ENCODE measurements around the gene PRKCI.
"Not testable (repeated sequence)": the region's sequence is repeated elsewhere in the genome, so short reads cannot be mapped to it uniquely, and the experiment has no call there.

PRKCI gene

DNA sequence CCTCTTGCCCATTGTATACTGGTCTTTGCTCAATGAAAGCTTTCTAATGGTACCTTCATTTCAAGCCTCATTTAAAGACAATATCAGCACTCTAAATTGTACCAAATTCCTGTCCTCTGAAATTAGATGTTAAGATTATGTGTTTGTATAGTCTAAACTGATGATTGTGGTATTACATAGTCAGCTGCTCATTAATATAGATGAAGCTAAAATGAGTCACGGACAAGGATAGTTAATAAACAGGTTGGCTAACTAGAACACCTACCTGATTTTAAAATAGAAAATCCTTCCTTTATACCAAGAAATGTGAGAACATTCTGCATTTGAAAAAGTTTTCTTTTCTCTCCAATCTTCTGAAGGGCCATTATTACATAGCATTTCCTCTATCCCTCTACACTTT, 2.9 kb downstream of the PRKCI start:
- DNase-seq, result no peak

- no peak for DNase-seq
Observed at GRCh38 chr3:170226426-170226960, 4.3 kb downstream of the PRKCI start.

DNA sequence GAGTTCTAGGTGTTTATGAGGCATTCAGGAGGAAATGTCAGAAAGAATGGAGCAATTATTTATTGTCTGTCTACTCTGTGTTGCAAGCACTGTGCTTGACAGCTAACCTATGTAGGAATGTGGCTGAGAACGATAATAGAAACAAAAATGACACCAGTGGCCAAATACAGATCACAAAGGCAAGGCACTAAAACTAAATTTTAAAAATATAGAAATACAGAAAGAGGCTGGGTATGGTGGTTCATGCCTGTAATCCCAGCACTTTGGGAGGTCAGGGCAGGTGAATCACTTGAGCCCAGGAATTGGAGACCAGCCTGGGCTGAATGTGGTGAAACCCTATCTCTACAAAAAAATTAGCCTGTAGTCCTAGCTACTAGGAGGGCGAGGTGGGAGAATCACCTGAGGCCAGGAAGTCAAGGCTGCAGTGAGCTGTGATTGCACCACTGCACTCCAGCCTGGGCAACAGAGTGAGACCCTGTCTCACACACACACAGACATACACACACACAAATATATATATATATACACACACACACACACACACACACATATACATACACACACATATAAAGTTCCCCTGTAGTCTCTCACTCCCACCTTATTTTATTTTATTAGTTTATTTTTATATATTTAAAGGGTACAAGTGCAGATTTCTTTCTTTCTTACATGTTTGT, 6.0 kb downstream of the PRKCI start:
- DNase-seq, result no peak

- no peak for DNase-seq
Observed at GRCh38 chr3:170232266-170232665, 10.0 kb downstream of the PRKCI start.

GRCh38 chr3:170233530-170233929, 11.3 kb downstream of the PRKCI start:
- peak; percentile 40 for DNase-seq

DNA sequence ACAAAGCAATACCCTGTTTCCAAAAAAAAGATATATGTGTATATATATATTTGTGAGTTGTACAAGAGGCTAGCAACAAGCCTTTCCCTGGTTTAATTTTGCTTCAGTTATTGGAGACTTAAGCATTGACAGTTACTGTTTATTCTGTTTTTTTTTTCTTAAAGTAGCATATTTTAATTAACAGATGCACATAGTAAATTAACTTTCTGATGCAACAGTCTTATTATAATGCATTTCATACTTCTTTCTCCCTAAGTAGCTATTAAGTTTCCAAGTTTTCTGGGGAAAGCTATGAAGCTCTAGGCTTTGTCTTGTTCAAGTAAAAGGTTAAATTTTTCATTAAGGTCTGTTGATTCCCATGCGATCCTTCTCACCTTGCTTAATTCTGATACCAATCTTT, 17.9 kb downstream of the PRKCI start:
- no peak for DNase-seq

DNA sequence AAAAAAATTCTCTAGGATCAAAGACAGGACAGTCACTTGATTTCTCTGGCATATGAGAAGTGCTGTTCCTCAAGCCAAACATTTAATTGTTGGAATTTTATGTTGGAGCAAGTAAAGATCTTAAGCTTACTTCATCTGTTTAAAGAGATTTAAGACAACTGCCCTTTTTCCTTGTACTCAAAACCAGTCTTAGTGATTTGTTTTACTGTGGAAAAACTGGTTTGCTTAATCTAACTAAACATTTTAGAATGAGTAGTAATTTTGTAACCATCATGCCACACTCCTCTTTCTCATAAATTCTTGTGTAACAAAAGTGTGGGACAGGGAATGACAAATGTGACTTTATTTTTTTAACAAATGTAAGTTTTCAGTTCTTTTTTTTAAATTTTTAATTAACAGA, 18.4 kb downstream of the PRKCI start:
- DNase-seq, result no peak

GRCh38 chr3:170244576-170244975, 22.4 kb downstream of the PRKCI start:
- DNase-seq, result no peak

GRCh38 chr3:170247875-170248274, 25.7 kb downstream of the PRKCI start:
- DNase-seq, result no peak

GRCh38 chr3:170256597-170256996, 34.4 kb downstream of the PRKCI start:
- no peak for DNase-seq

GRCh38 chr3:170257145-170257544, 34.9 kb downstream of the PRKCI start:
- no peak for DNase-seq

GRCh38 chr3:170258105-170258487, 35.9 kb downstream of the PRKCI start:
- DNase-seq, result no peak

DNA sequence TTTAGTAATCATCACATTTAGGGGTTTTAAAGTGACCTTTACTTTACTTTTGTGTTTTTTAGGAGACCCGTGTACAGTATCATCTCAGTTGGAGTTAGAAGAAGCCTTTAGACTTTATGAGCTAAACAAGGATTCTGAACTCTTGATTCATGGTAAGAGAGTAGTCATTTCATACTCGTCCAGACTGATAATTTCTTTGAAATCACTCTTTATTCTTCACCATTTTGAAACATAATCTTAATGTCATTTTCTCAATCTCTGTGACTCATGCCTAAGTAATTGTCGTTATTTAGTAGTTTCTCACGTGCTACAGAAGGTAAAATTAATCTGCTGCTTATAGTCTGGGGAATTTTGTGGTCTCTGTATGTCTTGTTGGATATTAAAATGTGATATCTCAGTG, 37.7 kb downstream of the PRKCI start:
- DNase-seq, result no peak

- no peak for DNase-seq
Observed at GRCh38 chr3:170267793-170268192, 45.6 kb downstream of the PRKCI start.

DNA sequence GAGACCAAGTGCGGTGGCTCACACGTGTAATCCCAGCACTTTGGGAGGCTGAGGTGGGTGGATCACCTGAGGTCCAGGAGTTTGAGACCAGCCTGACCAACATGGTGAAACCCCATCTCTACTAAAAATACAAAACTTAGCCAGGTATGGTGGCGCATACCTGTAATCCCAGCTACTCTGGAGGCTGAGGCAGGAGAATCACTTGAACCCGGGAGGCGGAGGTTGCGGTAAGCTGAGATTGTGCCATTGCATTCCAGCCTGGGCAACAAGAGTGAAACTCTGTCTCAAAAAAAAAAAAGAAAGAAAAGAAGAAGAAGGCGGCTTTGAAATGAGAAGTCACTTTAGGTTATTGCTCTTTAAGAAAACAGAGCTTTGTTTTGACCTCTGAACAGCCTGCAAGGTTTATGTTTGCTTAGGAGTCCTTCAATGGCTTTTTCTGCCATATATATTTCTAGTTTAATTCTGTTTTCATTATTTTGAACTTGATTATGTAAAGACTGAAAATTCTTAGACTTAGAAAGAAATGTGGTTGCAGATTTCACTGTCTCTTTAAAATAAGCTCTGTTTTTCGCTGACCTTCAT, 47.5 kb downstream of the PRKCI start:
- not testable (repeated sequence) for DNase-seq

- DNase-seq, result no peak
Observed at GRCh38 chr3:170270282-170270881, 48.2 kb downstream of the PRKCI start.

- DNase-seq, result no peak
Observed at GRCh38 chr3:170274641-170275040, 52.4 kb downstream of the PRKCI start.

- DNase-seq, result no peak
Observed at GRCh38 chr3:170275832-170276231, 53.6 kb downstream of the PRKCI start.

DNA sequence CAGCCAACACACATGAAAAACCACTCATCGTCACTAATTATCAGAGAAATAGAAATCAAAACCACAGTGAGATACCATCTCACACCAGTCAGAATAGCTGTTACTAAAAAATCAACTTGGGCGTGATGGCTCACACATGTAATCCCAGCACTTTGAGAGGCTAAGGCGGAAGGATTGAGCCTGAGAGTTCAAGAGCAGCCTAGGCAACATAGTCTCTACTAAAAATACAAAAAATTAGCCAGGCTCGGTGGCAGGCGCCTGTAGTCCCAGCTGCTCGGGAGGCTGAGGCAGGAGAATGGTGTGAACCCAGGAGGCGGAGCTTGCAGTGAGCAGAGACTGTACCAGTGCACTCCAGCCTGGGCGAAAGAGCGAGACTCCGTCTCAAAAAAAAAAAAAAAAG, 55.1 kb downstream of the PRKCI start:
- DNase-seq, result not testable (repeated sequence)

- DNase-seq, result no peak
Observed at GRCh38 chr3:170277833-170278580, 55.8 kb downstream of the PRKCI start.

DNA sequence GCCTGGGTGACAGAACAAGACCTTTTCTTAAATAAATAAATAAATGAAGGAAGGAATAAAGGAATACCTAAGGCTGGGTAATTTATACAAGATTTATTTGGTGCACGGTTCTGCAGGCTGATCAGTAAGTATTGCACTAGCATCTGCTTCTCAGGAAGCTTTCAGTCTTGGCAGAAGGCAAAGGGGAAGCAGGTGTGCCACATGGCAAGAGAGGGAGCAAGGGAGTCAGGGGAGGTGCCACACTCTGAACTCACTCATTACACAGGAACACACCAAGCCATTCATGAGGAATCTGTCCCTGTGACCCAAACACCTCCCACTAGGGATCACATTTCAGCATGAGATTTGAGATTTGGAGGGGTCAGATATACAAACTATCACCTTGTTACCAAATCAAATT, 56.4 kb downstream of the PRKCI start:
- DNase-seq, result no peak

- no peak for DNase-seq
Observed at GRCh38 chr3:170290194-170290593, 68.0 kb downstream of the PRKCI start.

- no peak for DNase-seq
Observed at GRCh38 chr3:170295586-170295985, 73.4 kb downstream of the PRKCI start.

- DNase-seq, result no peak
Observed at GRCh38 chr3:170296703-170297102, 74.5 kb downstream of the PRKCI start.
